Fibroblast of skin of abdomen (primary cell): ENCODE results near the gene LRP6.
"Not testable (repeated sequence)": the region's sequence is repeated elsewhere in the genome, so short reads cannot be mapped to it uniquely, and the experiment has no call there.

ENCODE experiments used
- DNase-seq: peaks from one replicate; pipeline ENCODE4 v3.0.0-alpha.2; 2013

LRP6 gene

DNA sequence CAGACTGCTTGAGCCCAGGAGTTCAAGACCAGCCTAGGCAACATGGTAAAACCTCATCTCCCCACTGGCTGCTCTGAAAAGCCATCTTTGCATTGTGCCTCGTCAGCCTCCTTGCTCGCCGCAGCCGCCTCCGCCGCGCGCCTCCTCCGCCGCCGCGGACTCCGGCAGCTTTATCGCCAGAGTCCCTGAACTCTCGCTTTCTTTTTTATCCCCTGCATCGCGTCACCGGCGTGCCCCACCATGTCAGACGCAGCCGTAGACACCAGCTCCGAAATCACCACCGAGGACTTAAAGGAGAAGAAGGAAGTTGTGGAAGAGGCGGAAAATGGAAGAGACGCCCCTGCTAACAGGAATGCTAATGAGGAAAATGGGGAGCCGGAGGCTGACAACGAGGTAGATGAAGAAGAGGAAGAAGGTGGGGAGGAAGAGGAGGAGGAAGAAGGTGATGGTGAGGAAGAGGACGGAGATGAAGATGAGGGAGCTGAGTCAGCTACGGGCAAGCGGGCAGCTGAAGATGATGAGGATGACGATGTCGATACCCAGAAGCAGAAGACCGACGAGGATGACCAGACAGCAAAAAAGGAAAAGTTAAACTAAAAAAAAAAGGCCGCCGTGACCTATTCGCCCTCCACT, 155.8 kb downstream of the LRP6 start:
- not testable (repeated sequence) for DNase-seq

DNA sequence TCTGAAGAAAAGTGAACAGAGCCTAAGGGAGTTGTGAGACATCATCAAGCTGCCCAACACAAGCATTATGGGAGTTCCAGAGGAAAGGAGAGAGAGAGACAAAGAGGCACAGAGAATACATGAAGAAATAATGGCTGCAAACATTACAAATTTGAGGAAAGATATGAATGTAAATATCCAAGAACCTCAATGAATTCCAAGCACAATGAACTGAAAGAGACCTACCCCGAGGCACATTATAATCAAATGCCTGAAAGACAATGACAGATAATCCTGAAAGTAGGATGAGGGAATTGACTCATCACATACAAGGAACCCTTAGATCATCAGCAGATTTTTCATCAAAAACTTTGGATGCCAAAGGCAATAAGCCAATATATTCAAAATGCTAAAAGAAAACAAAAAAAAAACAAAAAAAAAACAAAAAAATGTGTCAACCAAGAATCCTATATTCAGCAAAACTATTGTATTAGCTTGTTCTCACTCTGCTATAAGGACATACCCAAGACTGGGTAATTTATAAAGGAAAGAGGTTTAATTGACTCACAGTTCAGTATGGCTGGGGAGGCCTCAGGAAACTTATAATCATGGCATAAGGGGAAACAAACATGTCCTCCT, 158.3 kb downstream of the LRP6 start:
- no peak for DNase-seq

DNA sequence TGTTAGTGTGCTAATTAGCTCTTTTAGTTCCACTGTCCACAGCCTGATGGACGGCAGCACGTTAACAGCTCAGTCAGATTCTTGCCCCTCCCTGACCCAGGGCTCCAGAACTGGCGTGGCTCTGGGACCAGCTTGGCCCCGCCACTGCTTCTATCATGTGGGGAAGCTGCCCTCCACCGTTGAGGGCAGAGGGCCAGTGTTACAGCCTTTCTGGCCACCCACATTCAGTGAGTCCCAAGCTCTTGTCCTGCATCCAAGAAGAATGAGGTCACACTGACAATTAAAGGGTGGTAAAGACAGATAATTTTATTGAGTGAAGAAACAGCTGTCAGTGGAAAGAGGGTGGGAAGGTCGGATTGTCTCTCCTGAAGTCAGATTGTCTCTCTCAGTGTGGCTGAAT, 159.2 kb downstream of the LRP6 start:
- no peak for DNase-seq

DNA sequence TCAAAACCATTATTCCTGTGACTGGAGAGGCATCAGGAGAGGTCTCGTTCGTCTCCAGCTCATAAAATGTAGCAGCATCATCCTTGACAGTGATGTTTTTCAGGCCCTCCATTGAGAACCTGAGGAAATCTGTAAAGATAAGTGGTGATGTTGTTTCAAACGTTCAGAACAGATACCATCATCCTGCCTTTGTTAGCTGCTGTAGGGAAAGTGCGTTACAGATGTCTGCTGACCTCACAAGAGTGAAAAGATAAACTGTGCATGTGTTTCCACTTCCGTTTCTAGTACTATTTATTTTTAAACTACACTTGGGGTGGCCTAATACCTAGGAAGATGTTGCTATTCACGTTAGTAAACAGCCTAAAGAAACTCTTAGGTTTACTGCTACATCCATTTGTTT, 167.7 kb downstream of the LRP6 start:
- DNase-seq, result no peak

DNA sequence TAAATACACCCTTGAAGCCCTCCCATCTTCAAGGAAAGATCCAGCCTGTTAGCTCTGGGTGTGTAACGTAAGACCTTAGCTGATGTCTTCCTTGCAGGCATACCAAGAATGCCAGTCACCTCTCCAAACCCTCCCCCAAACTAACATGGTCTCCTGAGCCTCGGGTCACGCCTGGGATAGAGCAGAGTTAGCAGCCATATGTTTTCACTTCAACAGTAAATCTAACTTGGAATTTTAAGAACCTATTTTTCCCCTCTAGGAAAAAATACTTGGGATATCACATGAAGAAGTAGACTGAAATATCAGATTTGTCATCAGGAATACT, 168.2 kb downstream of the LRP6 start:
- peak; percentile 59 for DNase-seq

DNA sequence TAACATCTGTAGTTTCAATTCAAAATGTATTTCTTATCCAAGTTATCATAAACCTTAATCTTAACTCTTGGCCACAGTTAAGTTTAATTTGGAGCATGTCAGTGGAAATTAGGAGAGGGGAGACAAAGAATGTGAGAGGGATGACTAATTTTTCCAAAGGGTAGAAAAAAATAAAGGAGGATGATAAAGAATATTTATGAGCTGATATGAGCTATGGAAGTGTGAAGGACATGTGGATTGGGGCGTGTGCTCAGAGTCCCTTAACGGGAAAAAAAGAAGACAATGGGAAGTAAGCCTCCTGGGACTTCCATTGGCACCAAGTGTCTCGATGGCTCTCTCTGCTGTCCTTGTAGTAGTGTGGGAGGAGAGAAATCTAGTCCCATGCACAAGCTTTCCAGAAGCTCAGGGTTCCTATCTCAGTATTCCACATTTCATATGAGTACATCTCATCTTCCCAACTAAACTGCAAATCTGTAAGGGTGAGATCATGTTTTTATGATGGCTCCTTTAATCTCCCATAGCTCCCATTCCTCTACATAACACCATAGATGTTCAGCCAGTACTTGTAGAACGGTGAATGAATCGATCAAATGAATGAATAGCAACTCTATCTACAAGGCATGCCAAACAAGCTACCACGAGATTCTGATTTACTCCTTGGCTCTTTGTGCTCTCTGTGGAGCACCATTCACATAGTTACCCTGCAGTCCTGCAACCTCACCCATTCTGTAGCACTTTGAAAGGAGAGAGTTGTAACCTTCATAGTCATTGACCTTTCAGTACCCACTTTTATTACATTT, 168.8 kb downstream of the LRP6 start:
- no peak for DNase-seq

DNA sequence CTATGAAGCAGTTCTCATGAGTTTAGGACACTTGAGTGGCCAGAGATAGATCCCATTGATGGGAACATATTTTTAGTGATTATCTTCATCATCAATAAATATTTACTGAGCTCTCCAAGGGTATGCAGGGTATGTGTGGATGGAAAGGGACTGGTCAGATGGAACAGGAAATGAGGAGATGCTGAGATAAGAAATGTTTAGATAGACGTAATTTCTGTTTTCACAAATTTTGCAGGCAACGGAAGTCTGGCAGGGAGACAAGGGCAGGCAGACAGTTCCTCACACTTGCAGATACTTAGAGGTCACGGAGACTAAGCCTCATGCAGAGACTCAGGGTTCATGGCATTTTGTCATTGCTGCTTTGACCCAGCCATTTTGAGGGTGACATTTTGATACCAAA, 171.8 kb downstream of the LRP6 start:
- no peak for DNase-seq

DNA sequence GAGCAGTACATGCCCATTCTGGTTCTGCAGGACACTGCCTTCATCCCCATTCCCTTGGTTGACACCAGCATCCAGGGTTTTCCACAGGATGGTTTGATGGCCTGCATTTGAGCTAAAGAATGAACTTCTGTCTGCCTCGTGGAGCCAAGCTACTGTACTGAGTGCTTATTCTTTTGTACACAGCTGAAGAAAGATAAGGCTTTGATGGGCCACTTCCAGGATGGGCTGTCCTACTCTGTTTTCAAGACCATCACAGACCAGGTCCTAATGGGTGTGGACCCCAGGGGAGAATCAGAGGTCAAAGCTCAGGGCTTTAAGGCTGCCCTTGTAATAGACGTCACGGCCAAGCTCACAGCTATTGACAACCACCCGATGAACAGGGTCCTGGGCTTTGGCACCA, 172.4 kb downstream of the LRP6 start:
- no peak for DNase-seq

DNA sequence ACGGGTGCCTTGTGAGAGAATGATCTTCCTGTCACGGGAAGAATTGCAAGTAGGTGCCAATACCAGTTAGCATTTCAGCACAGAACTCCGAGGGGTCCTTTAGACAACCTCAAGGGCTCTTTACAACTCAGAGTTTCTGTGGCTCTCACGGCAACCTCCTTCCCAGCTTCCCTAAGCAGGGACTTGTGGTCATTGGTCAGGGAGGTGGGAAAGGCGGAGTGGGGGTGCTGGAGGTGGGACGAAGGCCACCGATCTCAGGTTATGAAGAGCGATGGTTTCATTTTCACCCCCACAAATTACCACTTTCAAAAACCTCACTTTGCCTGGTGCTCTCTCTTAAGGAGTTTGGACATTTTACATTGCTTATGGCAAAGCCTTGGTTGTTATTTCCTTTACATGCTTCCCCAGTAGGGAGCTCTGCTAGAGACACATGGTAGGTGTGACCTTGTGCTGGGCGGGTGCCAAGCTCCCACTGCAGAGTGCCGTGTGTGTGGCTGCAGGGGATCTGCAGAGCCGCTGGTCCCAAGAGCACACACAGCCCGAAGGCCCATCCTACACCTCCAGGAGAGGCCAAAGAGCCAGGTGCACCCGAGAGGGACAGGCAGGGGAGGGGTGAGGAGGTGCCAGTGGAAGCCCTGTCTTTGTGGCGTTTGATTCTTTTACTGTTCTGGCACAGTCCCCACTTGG, 174.7 kb downstream of the LRP6 start:
- DNase-seq, result peak; percentile 9

DNA sequence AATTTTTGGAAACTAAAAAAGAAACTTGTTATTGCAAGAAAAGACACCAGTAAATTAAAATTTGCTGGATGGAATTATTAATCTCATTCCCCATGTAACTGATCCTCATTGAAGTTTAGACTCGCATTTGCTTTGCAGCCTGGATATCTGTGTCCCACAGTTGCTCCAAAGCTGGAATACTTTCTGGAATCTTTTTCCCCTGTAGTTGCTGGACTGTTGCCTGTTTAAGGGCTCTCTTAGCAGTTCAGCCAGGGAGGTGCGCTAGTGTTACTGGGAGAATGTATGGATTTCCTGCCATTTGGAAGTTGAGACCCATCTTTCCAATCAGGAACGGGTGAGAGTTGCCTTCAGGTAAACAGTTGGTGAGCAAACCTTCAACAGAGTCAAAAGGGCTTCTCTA, 175.8 kb downstream of the LRP6 start:
- DNase-seq, result no peak

DNA sequence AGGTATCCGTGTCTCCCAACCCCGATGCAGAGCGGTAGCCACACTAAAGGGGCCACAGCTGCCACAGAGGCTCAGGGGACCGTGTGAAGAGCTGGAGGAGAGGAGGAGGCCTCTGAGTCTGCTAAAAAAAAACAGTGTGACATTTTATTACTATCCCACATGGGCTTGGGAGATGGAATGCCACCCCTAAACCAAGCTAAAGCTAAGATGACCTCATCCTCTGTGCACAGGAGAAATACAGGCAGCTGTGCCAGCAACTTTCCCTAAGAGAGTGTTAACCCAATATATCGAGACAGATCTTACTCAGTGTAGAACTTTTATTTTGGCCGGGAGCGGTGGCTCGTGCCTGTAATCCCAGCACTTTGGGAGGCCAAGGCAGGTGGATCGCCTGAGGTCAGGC, 178.1 kb downstream of the LRP6 start:
- DNase-seq, result peak; percentile 12

DNA sequence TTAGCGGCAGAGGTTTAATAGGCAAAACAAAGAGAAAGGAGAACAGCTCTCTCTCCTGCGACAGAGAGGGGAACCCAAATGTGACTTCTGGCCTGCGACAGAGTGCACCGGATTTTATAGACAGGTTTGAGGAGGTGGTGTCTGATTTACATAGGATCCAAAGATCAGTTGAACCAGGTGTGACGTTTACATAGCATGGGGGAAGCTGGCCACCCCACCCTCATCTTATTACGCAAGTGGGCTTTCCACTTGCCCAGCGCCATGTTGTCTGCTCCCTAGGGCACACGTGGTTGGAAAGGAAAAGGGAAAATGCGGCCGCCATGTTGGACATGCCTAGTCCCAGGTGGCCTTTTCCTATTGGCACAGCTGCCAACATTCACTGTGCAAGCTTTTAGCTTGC, 178.7 kb downstream of the LRP6 start:
- DNase-seq, result no peak

DNA sequence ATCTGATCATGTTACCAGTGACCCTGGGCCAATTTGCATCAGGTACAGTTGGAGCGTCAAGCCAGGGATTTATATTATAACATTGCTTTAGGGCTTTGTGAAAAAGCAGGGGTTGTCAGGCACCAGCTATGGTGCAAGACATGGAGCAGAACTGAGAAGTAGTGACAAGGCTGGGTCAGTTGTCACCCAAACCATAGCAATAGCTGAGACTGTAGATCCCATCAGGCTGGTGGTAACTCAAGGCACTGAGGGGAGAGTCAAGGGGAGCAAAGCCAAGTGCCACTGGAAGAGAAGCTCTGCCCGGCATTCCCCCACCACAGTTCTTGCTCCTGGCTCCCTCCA, 179.2 kb downstream of the LRP6 start:
- no peak for DNase-seq

DNA sequence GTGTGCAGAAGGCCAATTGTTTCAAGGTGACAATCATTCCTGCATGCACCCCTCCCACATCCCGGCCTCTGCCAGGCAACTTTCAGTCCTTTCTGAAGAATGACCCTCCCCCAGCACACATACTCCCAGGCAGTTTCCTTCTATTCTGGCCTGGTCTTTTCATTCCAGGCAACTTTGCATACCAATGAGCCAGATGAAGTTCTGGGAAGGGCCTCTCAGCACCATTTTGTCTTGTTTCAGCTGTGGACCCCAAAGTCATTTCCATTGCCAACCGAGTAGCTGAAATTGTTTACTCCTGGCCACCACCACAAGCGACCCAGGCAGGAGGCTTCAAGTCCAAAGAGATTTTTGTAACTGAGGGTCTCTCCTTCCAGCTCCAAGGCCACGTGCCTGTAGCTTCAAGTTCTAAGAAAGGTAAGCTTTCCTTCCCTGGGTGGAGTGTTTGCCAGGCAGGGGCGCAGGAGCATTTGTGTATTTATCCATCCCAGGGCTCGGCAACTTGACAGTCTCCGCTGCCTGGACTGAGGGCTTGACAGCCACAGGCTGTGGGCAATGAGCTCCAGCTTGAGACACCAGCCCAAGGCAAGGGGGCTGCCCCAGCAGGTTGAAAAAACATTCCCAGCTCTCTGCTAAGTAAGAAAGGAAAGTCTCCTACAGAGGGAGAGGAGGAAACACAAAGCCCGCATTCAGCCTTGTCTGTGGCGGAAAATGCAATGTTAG, 179.7 kb downstream of the LRP6 start:
- DNase-seq, result no peak

DNA sequence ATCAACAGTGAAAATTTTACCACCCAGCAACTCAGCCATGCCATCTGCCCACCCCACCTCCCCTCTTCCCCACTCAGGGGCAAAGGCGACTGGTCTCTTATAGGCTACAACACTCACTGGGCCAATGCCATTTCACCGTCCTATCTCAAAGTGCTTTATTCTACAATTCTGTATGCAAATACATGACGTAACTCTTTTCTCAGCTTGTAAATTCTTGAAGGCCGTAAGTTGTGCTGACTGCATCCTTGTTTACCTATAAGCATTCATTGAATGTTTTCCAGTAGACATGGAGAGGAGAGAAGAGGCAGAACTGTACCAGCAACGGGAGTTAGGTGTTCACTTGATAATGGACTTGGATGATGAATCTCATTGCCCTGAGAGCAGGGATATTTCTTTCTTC, 180.5 kb downstream of the LRP6 start:
- DNase-seq, result no peak

DNA sequence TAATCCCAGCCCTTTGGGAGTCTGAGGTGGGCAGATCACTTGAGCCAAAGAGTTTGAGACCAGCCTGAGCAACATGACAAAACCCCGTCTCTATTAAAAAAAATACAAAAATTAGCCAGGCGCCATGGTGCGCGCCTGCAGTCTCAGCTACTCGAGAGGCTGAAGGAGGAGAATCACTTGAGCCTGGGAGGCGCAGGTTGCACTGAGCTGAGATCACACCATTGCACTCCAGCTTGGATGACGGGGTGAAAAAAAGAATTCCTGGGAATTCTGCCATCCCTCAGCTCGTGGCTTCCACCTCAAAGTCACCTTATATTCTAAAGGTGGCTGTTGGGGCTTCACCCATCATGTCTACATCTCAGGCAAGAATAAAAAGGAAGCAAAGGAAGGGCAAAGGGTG, 183.2 kb downstream of the LRP6 start:
- no peak for DNase-seq

DNA sequence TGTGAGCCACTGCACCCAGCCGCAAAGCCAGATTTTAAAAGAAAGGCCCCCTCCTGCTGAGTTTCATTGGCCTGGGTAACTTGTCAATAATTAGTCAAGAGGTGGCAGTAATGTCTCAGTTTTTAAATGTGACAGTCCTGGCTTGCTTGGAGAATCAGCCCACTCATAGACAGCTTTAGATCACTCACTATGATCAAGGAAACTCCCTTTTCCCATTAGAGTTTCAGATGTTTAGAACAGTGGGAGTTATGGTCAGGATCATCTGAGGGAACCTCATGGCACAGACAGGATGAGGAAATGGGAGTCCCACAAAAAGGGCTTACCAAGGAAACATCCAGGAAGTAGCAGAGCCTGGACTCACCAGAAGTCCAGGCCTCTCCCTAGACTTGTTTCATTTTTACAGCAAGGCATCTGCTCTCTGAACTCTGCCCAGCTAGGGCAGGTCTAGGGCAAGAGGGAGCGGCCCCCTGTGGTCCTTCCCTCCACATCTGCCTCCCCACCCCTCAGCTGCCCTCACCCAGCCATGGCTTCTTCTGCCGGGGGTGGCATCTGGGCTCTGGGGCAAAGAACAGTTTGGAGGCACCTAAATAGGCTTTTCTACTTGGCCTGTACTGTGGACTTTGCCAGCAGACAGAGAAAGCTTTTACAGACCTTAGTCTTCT, 184.9 kb downstream of the LRP6 start:
- DNase-seq, result peak; percentile 48

DNA sequence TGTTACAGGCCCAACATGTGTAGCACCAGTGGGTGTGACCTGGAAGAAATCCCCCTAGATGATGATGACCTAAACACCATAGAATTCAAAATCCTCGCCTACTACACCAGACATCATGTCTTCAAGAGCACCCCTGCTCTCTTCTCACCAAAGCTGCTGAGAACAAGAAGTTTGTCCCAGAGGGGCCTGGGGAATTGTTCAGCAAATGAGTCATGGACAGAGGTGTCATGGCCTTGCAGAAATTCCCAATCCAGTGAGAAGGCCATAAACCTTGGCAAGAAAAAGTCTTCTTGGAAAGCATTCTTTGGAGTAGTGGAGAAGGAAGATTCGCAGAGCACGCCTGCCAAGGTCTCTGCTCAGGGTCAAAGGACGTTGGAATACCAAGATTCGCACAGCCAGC, 187.6 kb downstream of the LRP6 start:
- peak; percentile 40 for DNase-seq

DNA sequence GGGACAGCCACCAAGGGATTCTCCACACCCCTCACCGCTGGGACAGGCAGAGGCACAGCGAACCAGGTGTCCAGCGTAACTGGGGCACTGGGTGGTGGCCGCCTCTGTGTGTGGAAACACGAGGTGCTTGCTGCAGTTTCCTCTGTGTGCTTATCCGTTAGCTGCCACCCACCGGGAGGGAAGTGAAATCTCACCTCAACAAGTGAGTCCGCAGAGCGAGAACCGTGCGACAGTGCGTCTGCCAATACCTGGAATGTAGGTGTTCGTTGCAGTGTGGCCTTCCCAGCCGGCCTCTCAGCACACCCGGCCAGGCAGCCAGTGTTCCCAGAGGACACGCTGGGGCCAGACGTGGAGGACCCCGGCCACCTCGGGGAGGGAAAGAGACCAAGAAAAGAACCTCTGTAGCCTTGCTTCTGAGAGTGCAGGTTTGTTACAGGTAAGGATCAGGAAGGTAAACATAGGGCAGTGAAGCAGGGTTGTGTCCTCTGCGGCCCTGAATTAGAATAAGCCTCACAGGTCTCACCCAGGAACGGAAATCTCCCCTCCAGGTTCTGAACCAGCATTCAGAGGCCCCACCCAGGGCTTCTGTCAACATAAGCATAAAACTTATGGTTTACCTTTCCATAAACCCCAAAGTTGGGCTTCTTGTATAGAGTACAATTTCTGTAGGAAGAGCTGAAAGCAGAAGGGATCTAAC, 194.6 kb downstream of the LRP6 start:
- no peak for DNase-seq

DNA sequence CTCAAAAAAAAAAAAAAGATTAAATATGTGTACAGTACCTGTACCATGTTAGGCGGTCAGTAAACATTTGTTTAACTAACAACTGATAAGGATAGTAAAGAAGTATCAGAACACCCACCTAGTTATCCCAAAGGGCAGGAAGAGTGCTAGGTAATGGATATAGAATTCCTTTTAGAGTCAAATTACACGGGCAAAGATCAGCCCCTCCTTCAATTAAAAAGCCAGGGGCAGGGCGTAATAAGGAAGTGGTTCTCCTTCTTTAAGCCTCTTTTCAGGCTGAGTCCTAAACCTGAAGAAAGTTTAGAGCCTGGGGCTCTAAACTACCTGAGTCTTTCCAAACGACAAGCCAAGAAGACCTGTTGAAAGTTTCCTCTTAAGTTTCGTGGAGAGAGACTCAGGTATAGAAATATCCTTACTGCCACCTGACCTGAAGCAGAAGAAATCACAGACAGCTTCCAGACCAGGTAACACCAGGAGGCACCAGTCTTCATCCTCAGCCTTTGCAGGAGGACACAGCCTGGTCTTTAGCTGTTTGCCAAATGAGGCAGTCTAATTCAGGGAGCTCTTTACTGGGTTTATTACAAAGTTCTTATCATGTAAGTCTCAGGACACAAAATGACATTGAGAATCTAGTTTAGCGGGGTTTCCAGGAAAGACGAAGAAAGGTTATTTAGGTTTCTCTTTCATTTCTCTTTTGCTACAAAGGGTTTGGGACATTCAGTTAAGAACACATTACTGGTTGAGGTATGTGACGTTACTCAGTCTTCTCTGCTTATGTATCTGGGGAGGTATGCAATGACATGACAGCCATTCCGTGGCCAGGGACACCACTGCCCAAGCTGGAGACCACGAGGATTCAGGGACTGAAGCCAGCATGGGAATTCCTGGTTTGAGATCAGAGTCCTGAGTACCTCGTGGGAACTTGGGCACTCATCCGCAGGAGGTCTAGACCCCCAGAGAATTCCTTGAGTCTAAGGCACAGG, 195.9 kb downstream of the LRP6 start, which contains the start of gene BCL2L14:
Gene BCL2L14 (plus strand): TSS at position 266 of the 983 bp plus-strand sequence. CDS start 8,367 bp downstream, outside the sequence.
- DNase-seq, result peak; percentile 13
